HCT116 (cell line): ENCODE data around the gene SF3B4. TPM values are rescaled to one million over a fixed set of nuclear protein-coding genes. Genes with fewer than 3 reads are reported as not detected.
"Not testable (repeated sequence)": the region's sequence is repeated elsewhere in the genome, so short reads cannot be mapped to it uniquely, and the experiment has no call there.

ENCODE experiments used
- ATAC-seq: fragments of 200-7000 bp; cut with Tn5 transposase; 2 replicates; pipeline ENCODE4 v1.9.1; 2020; ENCODE audit warnings: mild to moderate bottlenecking, moderate library complexity
- BruUV-seq: library from RNA; stranded (reverse); fragments of 400-500 nt; replicated peaks from 2 replicates; lab custom pipeline; 2021; lab: Mats Ljungman, UMichigan
- CTCF ChIA-PET: fragments of 300-600 bp; sonication (Branson Sonifier 250); formaldehyde crosslinking; loops from one replicate; lab custom pipeline; 2021; ENCODE audit warnings: antibody characterized with exemption; lab: Charles Lee
- POLR2A ChIA-PET: fragments of 300-600, 350-600 bp; sonication (Branson Sonifier 250); formaldehyde crosslinking; loops from one replicate; lab custom pipeline; 2021; ENCODE audit warnings: antibody characterized with exemption; lab: Charles Lee
- RAD21 ChIA-PET, 2 experiments: fragments of 300-600 bp; sonication (Branson Sonifier 250); formaldehyde crosslinking; loops; one replicate each; lab custom pipeline; 2023; ENCODE audit warnings: low total read pairs in 2 of 2; ENCODE audit not compliant: uncharacterized antibody in 2 of 2, unreplicated experiment in 2 of 2, low non-redundant PET in 1 of 2; lab: Charles Lee
- DNase-seq: peaks from one replicate; pipeline ENCODE4 v3.0.0-alpha.2; 2010; ENCODE audit warnings: low read depth, low spot score
- H2AFZ ChIP-seq: fragments of 200-600 bp; shearing (Covaris generic), sonication (generic); 2 replicates; pipeline ENCODE4 v1.6.1; 2017; ENCODE audit warnings: low read depth, mixed run types, mixed read lengths, antibody characterized with exemption, low read length; ENCODE audit not compliant: poor library complexity, severe bottlenecking
- H3K27ac ChIP-seq: 2 replicates; pipeline ENCODE4 v1.5.1; 2012; ENCODE audit warnings: low read depth, low read length
- H3K27me3 ChIP-seq: fragments of 200-600 bp; sonication (generic); 2 replicates; pipeline ENCODE4 v1.6.1; 2016; ENCODE audit warnings: mixed run types, low read length, mixed read lengths; ENCODE audit not compliant: insufficient read depth
- H3K36me3 ChIP-seq, 2 experiments: fragments of 200-500 bp in 1 of 2; fragments of 200-600 bp in 1 of 2; sonication (Bioruptor generic) in 1 of 2; sonication (generic) in 1 of 2; 2 replicates each; pipeline versions ENCODE4 v1.5.1 to v1.6.1; 2014 to 2016; ENCODE audit warnings: low read length in 2 of 2, inconsistent platforms in 1 of 2, mixed read lengths in 1 of 2, mixed run types in 1 of 2; ENCODE audit not compliant: insufficient read depth in 2 of 2, control insufficient read depth in 1 of 2
- H3K4me1 ChIP-seq, 2 experiments: fragments of 200-600 bp in 1 of 2; sonication (generic) in 1 of 2; 2 replicates each; pipeline versions ENCODE4 v1.5.1 to v1.6.1; 2012 to 2017; ENCODE audit warnings: low read length in 2 of 2, inconsistent platforms in 1 of 2, mild to moderate bottlenecking in 1 of 2, mixed read lengths in 1 of 2, mixed run types in 1 of 2, moderate library complexity in 1 of 2; ENCODE audit not compliant: insufficient read depth in 2 of 2, control insufficient read depth in 1 of 2
- H3K4me2 ChIP-seq: fragments of 200-600 bp; sonication (generic); 2 replicates; pipeline ENCODE4 v1.6.1; 2017; ENCODE audit warnings: mixed run types, low read length, mixed read lengths
- H3K4me3 ChIP-seq, 2 experiments: fragments of 200-600 bp in 1 of 2; sonication (generic) in 1 of 2; replicated peaks in 1 of 2; 2 replicates each; pipeline ENCODE4 v1.5.1; 2011 to 2016; ENCODE audit warnings: low read length in 2 of 2, control low read depth in 1 of 2, low read depth in 1 of 2, mild to moderate bottlenecking in 1 of 2, mixed read lengths in 1 of 2, mixed run types in 1 of 2
- H3K79me2 ChIP-seq: fragments of 200-600 bp; sonication (generic); 2 replicates; pipeline ENCODE4 v1.6.1; 2017; ENCODE audit warnings: mild to moderate bottlenecking, mixed run types, low read length, moderate library complexity, mixed read lengths; ENCODE audit not compliant: insufficient read depth
- H3K9ac ChIP-seq: fragments of 200-600 bp; sonication (generic); 2 replicates; pipeline ENCODE4 v1.6.1; 2016; ENCODE audit warnings: low read length, mixed read lengths
- H3K9me2 ChIP-seq: fragments of 200-600 bp; sonication (generic), shearing (Covaris generic); 2 replicates; pipeline ENCODE4 v1.6.1; 2017; ENCODE audit warnings: mixed run types, mild to moderate bottlenecking, moderate library complexity; ENCODE audit not compliant: insufficient read depth
- H3K9me3 ChIP-seq, 2 experiments: fragments of 200-500 bp in 1 of 2; fragments of 200-600 bp in 1 of 2; sonication (Bioruptor generic) in 1 of 2; sonication (generic) in 1 of 2; 2 replicates each; pipeline ENCODE4 v1.6.1; 2014 to 2017; ENCODE audit warnings: low read length in 2 of 2, mixed read lengths in 2 of 2, inconsistent platforms in 1 of 2, low read depth in 1 of 2, mild to moderate bottlenecking in 1 of 2, mixed run types in 1 of 2, moderate library complexity in 1 of 2; ENCODE audit not compliant: control insufficient read depth in 1 of 2, insufficient read depth in 1 of 2
- H4K20me1 ChIP-seq: fragments of 200-600 bp; sonication (generic), shearing (Covaris generic); 2 replicates; pipeline ENCODE4 v1.6.1; 2017; ENCODE audit warnings: mixed run types, mild to moderate bottlenecking, moderate library complexity; ENCODE audit not compliant: insufficient read depth
- ELF1 ChIP-seq: IDR thresholded peaks from 2 replicates; pipeline ENCODE4 v1.6.1; 2012; ENCODE audit warnings: low read depth, borderline replicate concordance
- EZH2 ChIP-seq: fragments of 200-600 bp; sonication (generic); IDR thresholded peaks from 2 replicates; pipeline ENCODE4 v1.6.1; 2017; ENCODE audit warnings: antibody characterized with exemption, mixed run types
- EZH2phosphoT487 ChIP-seq: fragments of 200-600 bp; IDR thresholded peaks from 2 replicates; pipeline ENCODE4 v1.6.1; 2018; ENCODE audit warnings: antibody characterized with exemption, borderline replicate concordance
- FOSL1 ChIP-seq: IDR thresholded peaks from 2 replicates; pipeline ENCODE4 v1.6.1; 2012; ENCODE audit warnings: low read depth
- JUND ChIP-seq: IDR thresholded peaks from 2 replicates; pipeline ENCODE4 v1.6.1; 2012
- POLR2A ChIP-seq: IDR thresholded peaks from 2 replicates; pipeline ENCODE4 v1.7.0; 2011; ENCODE audit warnings: borderline replicate concordance; ENCODE audit not compliant: insufficient read depth, insufficient read length; ENCODE audit errors: extremely low read depth
- POLR2AphosphoS5 ChIP-seq: IDR thresholded peaks from 2 replicates; pipeline ENCODE4 v1.6.1; 2011; ENCODE audit warnings: mild to moderate bottlenecking, low read depth, low read length, moderate library complexity
- RAD21 ChIP-seq: IDR thresholded peaks from 2 replicates; pipeline ENCODE4 v1.6.1; 2012; ENCODE audit warnings: low read depth, mild to moderate bottlenecking
- SIN3A ChIP-seq: IDR thresholded peaks from 2 replicates; pipeline ENCODE4 v1.6.1; 2012; ENCODE audit warnings: low read depth
- SP1 ChIP-seq: IDR thresholded peaks from 2 replicates; pipeline ENCODE4 v1.6.1; 2012; ENCODE audit warnings: low read depth
- ZBTB33 ChIP-seq: IDR thresholded peaks from 2 replicates; pipeline ENCODE4 v1.6.1; 2011; ENCODE audit warnings: mild to moderate bottlenecking, low read length, moderate library complexity; ENCODE audit not compliant: insufficient replicate concordance; ENCODE audit errors: extremely low read depth
- ZFX ChIP-seq: fragments of 450-650 bp; IDR thresholded peaks from 2 replicates; pipeline ENCODE4 v1.6.1; 2017
- intact Hi-C: fragments of 100-400 bp; cut with micrococcal nuclease; formaldehyde crosslinking; loops from 2 replicates; pipeline ENCODE4 v1.10.0; 2022
- total RNA-seq: library from RNA; stranded (reverse); gene quantifications from one replicate; pipeline ENCODE4 v1.2.1, GENCODE V29; 2021; ENCODE audit not compliant: unreplicated experiment
- TF ChIP-seq, protein P1 (sequence below): IDR thresholded peaks from 2 replicates; pipeline ENCODE4 v1.6.1; 2012; ENCODE audit warnings: low read depth

SF3B4 gene
- total RNA-seq, 1 experiment from 2014 or later, result 88.5 TPM

DNA sequence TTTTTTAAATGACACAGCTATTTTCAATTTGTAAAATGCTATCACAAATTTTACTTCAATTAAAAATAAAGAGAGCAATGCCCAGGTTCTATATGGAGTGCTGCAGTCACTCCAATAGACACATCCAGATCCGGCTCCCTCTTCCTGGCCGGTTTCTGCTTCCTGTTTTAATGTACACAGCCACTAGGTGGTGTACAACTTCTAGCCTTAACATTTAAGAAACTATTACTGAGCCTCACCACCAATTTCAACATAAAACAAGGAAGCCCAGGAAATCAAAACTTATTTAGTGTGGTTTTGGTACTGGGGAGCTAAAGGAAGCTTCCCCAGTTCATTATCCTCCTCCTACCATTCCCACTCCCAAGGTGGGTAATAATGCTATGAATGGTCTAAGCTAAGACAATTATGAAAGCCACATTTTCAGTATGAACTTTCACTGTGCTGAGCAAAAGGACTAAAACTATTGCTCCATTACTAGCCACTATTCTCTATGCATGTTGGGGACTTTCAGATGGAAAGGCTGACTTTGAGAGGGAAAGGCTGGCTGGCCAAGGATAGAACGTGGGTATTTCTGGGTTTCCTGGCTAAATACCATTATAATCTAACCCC lies 34.5 kb upstream of the SF3B4 start (continued):
- TF ChIP-seq ELF1 (peak; percentile 52), SIN3A (no peak), JUND (no peak), EZH2 (no peak), POLR2A (no peak)

DNA sequence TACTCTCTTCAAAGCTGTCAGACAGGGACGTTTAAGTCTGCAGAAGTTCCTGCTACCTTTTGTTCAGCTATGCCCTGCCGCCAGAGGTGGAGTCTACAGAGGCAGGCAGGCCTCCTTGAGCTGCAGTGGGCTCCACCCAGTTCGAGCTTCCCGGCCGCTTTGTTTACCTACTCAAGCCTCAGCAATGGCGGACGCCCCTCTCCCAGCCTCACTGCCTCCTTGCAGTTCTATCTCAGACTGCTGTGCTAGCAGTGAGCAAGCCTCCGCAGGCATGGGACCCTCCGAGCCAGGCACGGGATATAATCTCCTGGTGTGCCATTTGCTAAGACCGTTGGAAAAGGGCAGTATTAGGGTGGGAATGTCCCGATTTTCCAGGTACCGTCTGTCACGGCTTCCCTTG lies 29.9 kb upstream of the SF3B4 start:
- ATAC-seq, H3K4me1 ChIP-seq, H3K79me2 ChIP-seq, H3K9me2 ChIP-seq, H3K27ac ChIP-seq, POLR2A ChIA-PET, H3K9ac ChIP-seq, H3K36me3 ChIP-seq, H3K4me3 ChIP-seq, H4K20me1 ChIP-seq, BruUV-seq, H3K4me2 ChIP-seq, DNase-seq, H3K9me3 ChIP-seq, H2AFZ ChIP-seq, intact Hi-C loops, H3K27me3 ChIP-seq, CTCF ChIA-PET: not testable (repeated sequence)
- RAD21 ChIA-PET, result interaction anchor here in 1 of 2 experiments (0.7 kb wide), 1 partner anchor 93 kb away, joined by 4 read pairs; no protein-coding TSS in a partner anchor

DNA sequence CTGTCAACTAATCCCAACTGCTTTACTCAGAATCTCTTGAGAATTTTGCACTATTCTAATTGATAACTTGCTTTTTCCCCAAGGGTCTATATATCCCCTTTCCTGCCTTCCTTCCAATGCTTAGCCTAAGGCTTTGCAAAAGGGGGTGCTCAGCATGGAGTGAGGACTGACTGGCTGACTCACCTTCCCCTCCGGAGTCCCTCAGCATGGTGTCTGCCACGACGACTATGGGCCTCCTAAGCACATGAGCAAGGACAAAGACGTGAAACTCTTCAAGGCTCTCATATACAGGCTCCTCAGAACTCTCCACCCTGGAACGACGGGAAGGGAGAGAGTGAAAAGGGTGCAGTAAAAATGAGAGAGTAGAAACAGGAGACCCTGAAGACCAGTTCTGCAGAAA lies 22.3 kb upstream of the SF3B4 start:
- Histone ChIP-seq H4K20me1 (no peaks in the 10 kb centered on the region), H3K9me3 (no peaks in the 10 kb centered on the region), H3K4me2 (no peak overlapping the region), H3K4me1 (no peaks in the 10 kb centered on the region), H3K9ac (no peak overlapping the region), H3K36me3 (peaks cover 0 to 9% of the 10 kb centered on the region in 2 experiments; a peak in 3 of 4 replicates), H3K27me3 (no peaks in the 10 kb centered on the region), H3K9me2 (no peaks in the 10 kb centered on the region), H3K27ac (no peak overlapping the region), H3K79me2 (no peaks in the 10 kb centered on the region), H3K4me3 (no peak overlapping the region), H2AFZ (no peak overlapping the region)
- CTCF ChIA-PET, result no interaction called here
- RAD21 ChIA-PET, result interaction anchor here in 1 of 2 experiments (1.1 kb wide), 1 partner anchor 39 kb away, joined by 3 read pairs; no protein-coding TSS in a partner anchor
- intact Hi-C loops, result no loop called here
- BruUV-seq, result no TSS peak
- POLR2A ChIA-PET, result no interaction called here
- ATAC-seq (no peak), DNase-seq (no peak)
- TF ChIP-seq FOSL1 (no peak), POLR2A (no peak), SIN3A (no peak), ZBTB33 (no peak), ZFX (no peak), SP1 (no peak), EZH2 (no peak), RAD21 (no peak), ELF1 (no peak), EZH2phosphoT487 (no peak), POLR2AphosphoS5 (no peak)
- TF ChIP-seq, protein P1, sequence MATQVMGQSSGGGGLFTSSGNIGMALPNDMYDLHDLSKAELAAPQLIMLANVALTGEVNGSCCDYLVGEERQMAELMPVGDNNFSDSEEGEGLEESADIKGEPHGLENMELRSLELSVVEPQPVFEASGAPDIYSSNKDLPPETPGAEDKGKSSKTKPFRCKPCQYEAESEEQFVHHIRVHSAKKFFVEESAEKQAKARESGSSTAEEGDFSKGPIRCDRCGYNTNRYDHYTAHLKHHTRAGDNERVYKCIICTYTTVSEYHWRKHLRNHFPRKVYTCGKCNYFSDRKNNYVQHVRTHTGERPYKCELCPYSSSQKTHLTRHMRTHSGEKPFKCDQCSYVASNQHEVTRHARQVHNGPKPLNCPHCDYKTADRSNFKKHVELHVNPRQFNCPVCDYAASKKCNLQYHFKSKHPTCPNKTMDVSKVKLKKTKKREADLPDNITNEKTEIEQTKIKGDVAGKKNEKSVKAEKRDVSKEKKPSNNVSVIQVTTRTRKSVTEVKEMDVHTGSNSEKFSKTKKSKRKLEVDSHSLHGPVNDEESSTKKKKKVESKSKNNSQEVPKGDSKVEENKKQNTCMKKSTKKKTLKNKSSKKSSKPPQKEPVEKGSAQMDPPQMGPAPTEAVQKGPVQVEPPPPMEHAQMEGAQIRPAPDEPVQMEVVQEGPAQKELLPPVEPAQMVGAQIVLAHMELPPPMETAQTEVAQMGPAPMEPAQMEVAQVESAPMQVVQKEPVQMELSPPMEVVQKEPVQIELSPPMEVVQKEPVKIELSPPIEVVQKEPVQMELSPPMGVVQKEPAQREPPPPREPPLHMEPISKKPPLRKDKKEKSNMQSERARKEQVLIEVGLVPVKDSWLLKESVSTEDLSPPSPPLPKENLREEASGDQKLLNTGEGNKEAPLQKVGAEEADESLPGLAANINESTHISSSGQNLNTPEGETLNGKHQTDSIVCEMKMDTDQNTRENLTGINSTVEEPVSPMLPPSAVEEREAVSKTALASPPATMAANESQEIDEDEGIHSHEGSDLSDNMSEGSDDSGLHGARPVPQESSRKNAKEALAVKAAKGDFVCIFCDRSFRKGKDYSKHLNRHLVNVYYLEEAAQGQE, result no peak
